H7 (cell line): ENCODE results near the gene CALML6. TPM values are rescaled to one million over a fixed set of nuclear protein-coding genes. Genes with fewer than 3 reads are reported as not detected.

Experiments
- DNase-seq: peaks from one replicate; pipeline ENCODE4 v3.0.0; 2012
- H3K27me3 ChIP-seq: 2 replicates; pipeline ENCODE4 v1.6.0; 2011; ENCODE audit warnings: mild to moderate bottlenecking, low read length; ENCODE audit not compliant: control insufficient read depth, insufficient read depth
- H3K36me3 ChIP-seq: replicated peaks from 2 replicates; pipeline ENCODE4 v1.5.1; 2011; ENCODE audit warnings: low read length; ENCODE audit not compliant: control insufficient read depth, insufficient read depth
- H3K4me3 ChIP-seq: 2 replicates; pipeline ENCODE4 v1.5.1; 2011; ENCODE audit warnings: low read depth, mild to moderate bottlenecking, control low read depth, low read length, moderate library complexity; ENCODE audit not compliant: insufficient read depth
- total RNA-seq: library from RNA; depleted of rRNA; stranded (reverse); fragments of >200 nt; shearing (Covaris generic); gene quantifications from 2 replicates; pipeline ENCODE4 v1.2.3, GENCODE V29; 2014

Gene CALML6
- total RNA-seq, 1 experiment from 2014 or later, result 1.6 TPM

- H3K27me3 ChIP-seq, result no peaks in the 10 kb centered on the region
- H3K36me3 ChIP-seq, result no peaks in the 10 kb centered on the region
- no peak overlapping the region for H3K4me3 ChIP-seq
- no peak for DNase-seq
These were observed 33.7 kb downstream of the CALML6 start for GRCh38 chr1:1948783-1949182.

- DNase-seq, result no peak
- no peaks in the 10 kb centered on the region for H3K27me3 ChIP-seq
- no peaks in the 10 kb centered on the region for H3K36me3 ChIP-seq
- no peak overlapping the region for H3K4me3 ChIP-seq
These were observed 35.9 kb downstream of the CALML6 start for GRCh38 chr1:1950940-1951339.

DNA sequence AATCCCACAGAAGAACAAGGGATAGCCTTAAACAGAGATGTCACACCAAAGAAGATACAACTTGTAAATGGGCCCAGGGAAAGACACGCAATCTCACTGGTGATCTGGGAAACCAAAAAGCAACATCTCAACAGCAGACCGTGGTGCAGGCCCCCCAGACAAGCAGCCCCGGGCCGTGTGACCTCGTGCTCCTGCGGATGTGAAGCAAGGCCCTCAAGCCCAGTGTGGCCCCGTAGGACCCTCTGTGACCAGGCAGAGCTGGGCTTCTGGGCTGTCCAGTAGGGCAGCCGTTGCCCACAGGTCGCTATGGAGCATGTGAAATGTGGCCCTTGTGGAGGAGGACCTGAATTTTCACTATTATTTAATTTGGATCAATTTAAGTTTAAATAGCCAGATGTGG, 39.0 kb downstream of the CALML6 start:
- peak; percentile 31 for DNase-seq
- Histone ChIP-seq H3K27me3 (no peaks in the 10 kb centered on the region), H3K36me3 (no peaks in the 10 kb centered on the region)

GRCh38 chr1:1954831-1955441, 39.9 kb downstream of the CALML6 start:
- Histone ChIP-seq H3K4me3 (no peak overlapping the region), H3K36me3 (no peaks in the 10 kb centered on the region), H3K27me3 (no peaks in the 10 kb centered on the region)
- peak; percentile 84 for DNase-seq

More for the DNA sequence above, 39.0 kb downstream of the CALML6 start:
- no peak overlapping the region for H3K4me3 ChIP-seq

DNA sequence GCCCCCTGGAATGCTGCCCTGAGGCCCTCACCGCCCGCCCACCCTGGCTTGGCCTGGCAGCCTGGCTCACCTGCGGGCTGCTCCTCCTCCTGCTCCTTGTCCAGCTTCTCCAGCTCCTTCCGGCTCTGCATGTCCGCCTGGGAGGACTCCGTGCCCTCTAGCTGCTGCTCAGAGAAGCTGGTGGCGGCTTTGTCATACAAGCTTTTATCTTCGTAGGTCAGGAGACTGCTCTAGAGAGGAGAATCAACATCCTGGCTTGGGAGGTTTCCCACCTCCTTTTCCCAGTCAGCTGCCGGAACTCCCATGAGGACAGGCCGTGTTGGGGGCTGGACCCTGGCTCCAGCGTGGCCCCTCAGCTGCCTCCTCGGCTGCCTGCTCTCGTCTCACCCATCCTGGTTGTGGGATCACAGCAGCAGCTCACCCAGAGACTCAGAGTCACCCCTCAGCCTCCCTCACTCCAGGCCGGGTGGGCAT, 40.6 kb downstream of the CALML6 start:
- Histone ChIP-seq H3K27me3 (no peaks in the 10 kb centered on the region; the same call in 1 of the 2 replicates), H3K4me3 (no peak overlapping the region), H3K36me3 (no peaks in the 10 kb centered on the region)
- peak; percentile 62 for DNase-seq

DNA sequence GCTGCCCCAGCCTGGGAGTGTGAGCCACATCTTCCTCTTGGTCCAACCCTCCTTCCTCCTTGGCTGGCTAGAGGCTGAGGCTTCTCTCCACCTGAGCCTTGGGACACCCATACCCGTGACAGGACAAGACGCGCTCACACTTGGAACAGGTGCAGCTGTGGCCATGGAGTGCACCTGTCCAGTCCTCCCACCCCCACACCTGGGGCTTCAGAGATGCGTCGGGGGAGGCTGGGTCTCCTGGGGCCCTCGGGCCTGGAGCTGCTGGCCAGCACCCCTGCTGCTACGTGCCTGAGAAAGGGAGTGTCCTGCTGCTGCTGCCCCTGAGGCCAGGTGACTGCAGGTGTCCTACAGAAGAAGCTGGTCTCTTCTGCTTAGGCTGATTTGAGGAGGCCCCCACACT, 41.0 kb downstream of the CALML6 start:
- H3K27me3 ChIP-seq, result no peaks in the 10 kb centered on the region; the same call in 1 of the 2 replicates
- DNase-seq, result no peak
- H3K36me3 ChIP-seq, result no peaks in the 10 kb centered on the region
- H3K4me3 ChIP-seq, result no peak overlapping the region

DNA sequence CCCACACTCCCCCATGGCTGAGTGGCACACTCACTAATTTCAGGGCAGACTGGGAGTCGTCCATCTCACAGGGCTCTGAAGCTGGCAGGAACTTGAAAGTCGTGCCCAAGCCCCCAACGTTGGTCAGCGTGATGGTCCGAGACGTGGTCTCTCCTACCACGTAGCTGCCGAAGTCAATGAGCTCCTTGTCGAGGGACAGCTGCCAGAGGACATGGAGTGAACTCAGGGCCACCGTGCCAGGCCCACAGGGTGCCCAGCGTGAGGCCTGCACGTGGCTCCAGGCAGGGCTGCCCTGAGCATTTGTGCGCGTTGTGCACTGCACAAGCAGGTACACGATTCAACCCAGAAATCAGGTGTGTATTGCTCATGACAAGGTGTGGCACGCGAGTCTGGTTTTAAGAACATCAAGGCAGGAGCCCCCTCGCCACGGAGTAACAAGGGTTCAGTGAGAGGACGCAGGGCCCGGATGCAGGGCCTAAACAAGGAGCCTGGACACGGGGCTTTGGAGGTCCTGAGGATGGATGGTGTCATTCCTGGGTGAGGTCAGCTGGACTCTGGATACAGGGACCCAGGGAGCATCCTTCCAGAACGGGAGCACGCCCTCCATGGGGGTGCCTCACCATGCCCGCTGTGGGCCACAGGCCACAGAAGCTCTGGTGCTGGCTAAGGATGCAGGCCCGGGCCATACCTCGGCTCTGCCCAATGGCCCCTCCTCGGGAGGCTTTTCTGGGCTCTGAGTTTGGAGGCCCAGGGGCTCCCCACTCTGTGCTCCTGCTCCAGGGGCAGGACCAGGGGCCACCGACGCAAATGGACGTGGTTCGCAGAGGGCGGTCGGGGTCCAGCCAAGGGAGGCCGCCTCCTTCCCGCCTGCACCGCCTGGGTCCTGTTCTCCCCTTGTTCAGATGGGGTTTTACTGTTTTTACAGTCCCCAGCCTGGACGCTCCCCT, 41.8 kb downstream of the CALML6 start:
- H3K4me3 ChIP-seq, result no peak overlapping the region
- H3K27me3 ChIP-seq, result no peaks in the 10 kb centered on the region; the same call in 1 of the 2 replicates
- no peaks in the 10 kb centered on the region for H3K36me3 ChIP-seq
- DNase-seq, result no peak

GRCh38 chr1:1957533-1957961, 42.5 kb downstream of the CALML6 start:
- DNase-seq, result no peak
- H3K27me3 ChIP-seq, result no peaks in the 10 kb centered on the region; the same call in 1 of the 2 replicates
- H3K4me3 ChIP-seq, result no peak overlapping the region
- no peaks in the 10 kb centered on the region for H3K36me3 ChIP-seq

DNA sequence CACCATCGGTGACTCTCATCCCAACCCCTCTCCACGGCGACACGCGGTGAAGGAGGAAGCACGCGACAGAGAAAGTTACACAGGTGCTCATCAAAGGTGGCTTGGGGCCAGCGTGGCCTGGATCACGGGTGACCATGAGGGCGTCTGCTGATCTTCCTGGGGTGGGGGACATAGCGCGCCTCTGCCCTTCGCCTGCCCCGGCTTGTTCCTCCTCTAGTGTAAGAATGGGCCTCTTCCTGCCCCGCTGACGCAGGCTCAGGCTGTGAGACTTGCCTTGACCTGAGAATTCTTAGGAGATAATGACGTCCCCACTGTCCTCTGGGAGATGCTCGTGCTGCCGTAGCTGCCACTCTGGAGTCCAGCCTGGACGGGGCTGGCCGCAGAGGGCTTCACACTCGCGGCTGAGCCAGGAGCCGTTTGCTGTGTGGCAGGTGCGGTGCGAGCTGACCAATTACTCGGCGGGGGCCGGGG, 43.0 kb downstream of the CALML6 start:
- no peak for DNase-seq
- Histone ChIP-seq H3K27me3 (no peaks in the 10 kb centered on the region; the same call in 1 of the 2 replicates), H3K36me3 (no peaks in the 10 kb centered on the region), H3K4me3 (no peak overlapping the region)

GRCh38 chr1:1959459-1959839, 44.4 kb downstream of the CALML6 start:
- Histone ChIP-seq H3K4me3 (no peak overlapping the region; the same call in 1 of the 2 replicates), H3K27me3 (no peaks in the 10 kb centered on the region; the same call in 1 of the 2 replicates), H3K36me3 (no peaks in the 10 kb centered on the region)
- no peak for DNase-seq

DNA sequence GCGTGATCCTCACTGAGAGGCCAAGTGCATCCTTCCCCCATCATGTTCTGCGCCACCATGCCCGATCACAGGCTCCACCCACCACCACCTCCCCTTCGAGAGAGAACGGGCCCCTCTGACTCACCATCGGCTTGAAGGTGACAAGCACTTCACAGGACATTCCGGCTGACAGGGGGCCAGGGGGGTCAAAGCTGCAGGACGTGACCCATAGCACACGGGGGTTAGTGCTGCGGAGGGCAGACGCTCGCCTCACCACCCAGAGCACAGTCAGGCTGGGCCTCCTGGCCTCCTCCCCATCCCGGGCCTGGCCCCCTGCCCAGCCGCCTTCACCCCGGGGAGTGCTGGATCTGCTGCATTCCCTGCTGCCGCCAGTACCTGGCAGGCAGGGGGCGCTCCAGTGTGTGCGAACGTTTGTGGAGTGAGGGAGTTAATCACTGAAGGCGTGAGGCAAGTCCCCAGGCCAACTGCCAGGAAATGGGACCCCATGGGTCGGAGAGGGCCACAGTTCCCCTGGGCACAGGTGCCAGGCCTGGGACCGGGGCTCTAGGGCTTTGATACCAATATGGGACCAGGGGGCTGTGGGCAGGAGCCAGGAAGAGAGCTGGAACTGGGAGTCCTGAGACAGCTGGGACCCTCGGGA, 44.9 kb downstream of the CALML6 start:
- Histone ChIP-seq H3K36me3 (no peaks in the 10 kb centered on the region), H3K27me3 (no peaks in the 10 kb centered on the region; the same call in 1 of the 2 replicates), H3K4me3 (peak overlapping the region; percentile 27)
- DNase-seq, result peak; percentile 99

DNA sequence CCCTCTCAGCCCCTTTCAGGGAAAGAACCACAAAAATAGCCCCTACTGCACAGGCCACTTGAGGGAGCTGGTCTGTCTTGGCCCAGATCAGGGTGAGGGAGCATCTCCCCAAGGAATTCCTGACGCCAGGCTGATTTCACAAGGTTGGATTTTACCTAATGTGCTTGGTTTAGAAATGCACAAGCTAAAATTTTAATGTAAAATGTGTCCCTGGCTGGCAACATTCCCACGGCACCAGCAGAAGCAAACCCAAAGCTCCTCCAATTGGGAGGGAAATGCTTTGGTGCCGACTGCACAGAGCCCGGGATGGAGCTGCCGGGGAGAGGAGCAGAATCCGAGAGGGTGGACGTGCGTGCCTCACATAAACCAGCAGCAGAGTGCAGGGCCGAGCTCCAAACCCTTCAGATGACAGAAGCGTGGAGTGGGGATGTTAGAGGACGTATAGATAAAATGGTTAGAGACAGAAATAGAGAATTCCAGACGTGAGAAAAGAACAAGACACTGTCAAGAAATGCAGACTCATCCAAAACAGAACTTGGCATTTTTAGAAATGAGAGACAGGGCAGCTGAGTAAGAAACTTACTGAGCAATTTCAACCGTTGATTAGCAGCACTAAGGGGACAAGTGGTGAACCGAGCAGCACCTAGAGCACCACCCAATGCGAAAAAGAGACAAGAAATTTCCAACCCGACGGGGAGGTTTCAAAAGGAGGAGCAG, 45.6 kb downstream of the CALML6 start:
- Histone ChIP-seq H3K27me3 (no peaks in the 10 kb centered on the region; the same call in 1 of the 2 replicates), H3K36me3 (no peaks in the 10 kb centered on the region), H3K4me3 (no peak overlapping the region)
- no peak for DNase-seq

GRCh38 chr1:1962752-1963151, 47.7 kb downstream of the CALML6 start:
- no peak for DNase-seq
- Histone ChIP-seq H3K27me3 (no peaks in the 10 kb centered on the region; the same call in 1 of the 2 replicates), H3K4me3 (no peak overlapping the region), H3K36me3 (no peaks in the 10 kb centered on the region)

DNA sequence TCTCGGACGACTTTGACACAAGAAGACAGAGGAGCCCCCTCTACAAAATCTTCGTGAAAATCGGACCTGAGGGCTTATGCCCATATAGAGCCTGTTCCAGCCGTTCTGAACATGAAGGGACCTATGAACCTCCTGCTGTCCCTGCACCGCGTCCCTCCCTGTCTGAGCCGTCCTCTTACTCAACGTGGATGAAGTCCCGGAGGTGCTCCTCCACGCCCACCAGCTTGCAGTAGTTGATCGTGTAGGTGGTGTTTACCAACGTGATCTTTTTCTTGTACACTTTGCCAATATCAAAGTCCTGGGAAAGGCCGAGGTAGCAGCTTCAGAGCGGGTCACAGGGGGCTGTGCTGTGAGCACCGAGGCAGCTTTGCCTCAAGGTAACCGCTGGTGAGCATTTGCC, 48.5 kb downstream of the CALML6 start:
- Histone ChIP-seq H3K27me3 (no peaks in the 10 kb centered on the region; the same call in 1 of the 2 replicates), H3K36me3 (no peaks in the 10 kb centered on the region), H3K4me3 (no peak overlapping the region)
- DNase-seq, result no peak
